RWPE1 (cell line): ENCODE measurements around the gene IGFBP3.

Source experiments
- CTCF ChIA-PET: fragments of 350-600 bp; sonication (Branson Sonifier 250); formaldehyde crosslinking; extraction: SDS; loops from one replicate; lab custom pipeline; 2021; lab: Yijun Ruan, JAX
- POLR2A ChIA-PET: fragments of 400-600 bp; formaldehyde crosslinking; extraction: SDS; loops from one replicate; lab custom pipeline; 2020; ENCODE audit warnings: antibody characterized with exemption; ENCODE audit not compliant: low non-redundant PET; lab: Yijun Ruan, JAX
- DNase-seq: peaks from one replicate; pipeline ENCODE4 v3.0.0; 2012; ENCODE audit warnings: low spot score
- H3K27ac ChIP-seq: fragments of 450-650 bp; 2 replicates; pipeline ENCODE4 v1.5.1; 2017
- CTCF ChIP-seq: fragments of 450-650 bp; conservative IDR thresholded peaks from 2 replicates; pipeline ENCODE4 v1.5.1; 2017; ENCODE audit warnings: low read depth, mild to moderate bottlenecking

Gene IGFBP3

GRCh38 chr7:45901566-45901965 lies 19.5 kb downstream of the IGFBP3 start:
- ChIA-PET CTCF (interaction anchor here (0.6 to 0.7 kb wide), 2 partner anchors 95 to 1353 kb away, joined by 3 read pairs; no protein-coding TSS in a partner anchor), POLR2A (no interaction called here)
- no peak for DNase-seq
- H3K27ac ChIP-seq: no peak overlapping the region
- no peak for TF ChIP-seq CTCF

DNA sequence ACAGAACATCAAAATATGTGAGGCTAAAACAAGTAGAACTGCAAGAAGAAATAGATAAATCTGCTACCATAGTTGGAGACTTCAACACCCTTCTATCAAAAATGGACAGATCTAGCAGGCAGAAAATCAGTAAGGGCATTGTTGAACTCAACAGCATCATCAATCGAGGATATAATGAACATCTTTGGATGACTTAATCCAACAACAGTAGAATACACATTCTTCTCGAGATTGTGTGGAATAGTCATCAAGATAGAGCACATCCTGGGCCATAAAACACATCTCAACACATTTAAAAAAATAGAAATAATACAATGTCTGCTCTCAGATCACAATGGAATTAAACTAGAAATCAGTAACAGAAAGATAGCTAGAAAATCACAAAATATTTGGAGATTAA lies 22.9 kb downstream of the IGFBP3 start:
- CTCF ChIA-PET: interaction anchor here (0.6 kb wide), 1 partner anchor 550 kb away, joined by 3 read pairs; no protein-coding TSS in a partner anchor
- H3K27ac ChIP-seq: no peak overlapping the region
- POLR2A ChIA-PET: no interaction called here
- TF ChIP-seq CTCF: no peak
- no peak for DNase-seq

GRCh38 chr7:45897042-45897690 lies 23.9 kb downstream of the IGFBP3 start:
- DNase-seq: no peak
- TF ChIP-seq CTCF: no peak
- ChIA-PET CTCF (no interaction called here), POLR2A (no interaction called here)
- H3K27ac ChIP-seq: no peak overlapping the region

DNA sequence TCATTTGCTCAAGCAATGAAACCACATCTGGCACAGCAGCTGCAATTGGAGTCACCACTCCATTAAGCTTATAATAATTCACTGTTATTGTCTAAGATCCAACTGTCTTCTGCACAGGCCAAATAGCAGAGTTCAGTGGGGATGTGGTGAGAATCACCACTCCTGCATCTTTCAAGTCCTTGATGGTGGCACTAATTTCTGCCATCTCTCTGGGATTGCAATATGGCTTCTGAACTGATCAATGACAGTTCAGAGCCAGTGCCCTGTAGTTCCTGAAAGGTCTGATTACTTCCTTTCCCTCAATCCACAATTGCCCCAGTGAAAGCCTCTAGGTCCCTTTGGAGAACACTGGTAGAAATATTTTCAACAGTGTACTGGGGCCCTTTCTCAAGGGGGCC lies 26.4 kb downstream of the IGFBP3 start:
- TF ChIP-seq CTCF: no peak
- ChIA-PET CTCF (no interaction called here), POLR2A (no interaction called here)
- no peak for DNase-seq
- no peak overlapping the region for H3K27ac ChIP-seq

- POLR2A ChIA-PET: no interaction called here
- no peak overlapping the region for H3K27ac ChIP-seq
- TF ChIP-seq CTCF: no peak
- CTCF ChIA-PET: interaction anchor here (0.6 kb wide), 1 partner anchor 8 kb away, joined by 3 read pairs; no protein-coding TSS in a partner anchor
- DNase-seq: no peak
Observed at GRCh38 chr7:45893996-45894664, 26.9 kb downstream of the IGFBP3 start.

GRCh38 chr7:45893374-45893995 lies 27.6 kb downstream of the IGFBP3 start:
- POLR2A ChIA-PET: no interaction called here

More at GRCh38 chr7:45893374-45893995, 27.6 kb downstream of the IGFBP3 start:
- CTCF ChIA-PET: interaction anchor here (0.6 kb wide), 1 partner anchor 9 kb away, joined by 3 read pairs; no protein-coding TSS in a partner anchor
- TF ChIP-seq CTCF: no peak
- H3K27ac ChIP-seq: no peak overlapping the region
- DNase-seq: no peak
